ENCODE data around the gene PGLYRP4. TPM values are rescaled to one million over a fixed set of nuclear protein-coding genes. Genes with fewer than 3 reads are reported as not detected.

PGLYRP4 gene
- total RNA-seq, 1 donor from 2014 or later, result not detected

DNA sequence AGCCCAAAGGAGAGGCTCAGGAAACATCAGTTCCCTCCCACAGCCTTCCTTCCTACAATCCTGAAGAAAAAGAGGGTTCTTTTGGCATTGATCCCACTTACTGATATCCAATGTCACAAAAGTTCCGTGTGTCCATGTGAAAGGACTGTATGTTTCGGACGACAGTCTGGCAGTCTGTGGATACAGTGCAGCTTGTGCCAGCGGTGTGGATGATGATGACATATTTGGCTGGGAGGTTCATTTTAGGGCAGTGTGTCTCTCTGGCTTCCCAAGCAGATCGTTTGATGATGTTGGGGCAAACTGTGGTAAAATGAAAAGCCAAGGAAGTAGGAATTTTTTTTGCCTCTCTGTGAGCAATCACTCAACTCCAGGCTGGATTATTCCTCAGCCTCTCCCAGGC lies 46.3 kb downstream of the PGLYRP4 start:
- no peak for DNase-seq
- no peaks in the 10 kb centered on the region for H3K9me3 ChIP-seq
- no peaks in the 10 kb centered on the region for H3K4me1 ChIP-seq
- TF ChIP-seq, protein P1, sequence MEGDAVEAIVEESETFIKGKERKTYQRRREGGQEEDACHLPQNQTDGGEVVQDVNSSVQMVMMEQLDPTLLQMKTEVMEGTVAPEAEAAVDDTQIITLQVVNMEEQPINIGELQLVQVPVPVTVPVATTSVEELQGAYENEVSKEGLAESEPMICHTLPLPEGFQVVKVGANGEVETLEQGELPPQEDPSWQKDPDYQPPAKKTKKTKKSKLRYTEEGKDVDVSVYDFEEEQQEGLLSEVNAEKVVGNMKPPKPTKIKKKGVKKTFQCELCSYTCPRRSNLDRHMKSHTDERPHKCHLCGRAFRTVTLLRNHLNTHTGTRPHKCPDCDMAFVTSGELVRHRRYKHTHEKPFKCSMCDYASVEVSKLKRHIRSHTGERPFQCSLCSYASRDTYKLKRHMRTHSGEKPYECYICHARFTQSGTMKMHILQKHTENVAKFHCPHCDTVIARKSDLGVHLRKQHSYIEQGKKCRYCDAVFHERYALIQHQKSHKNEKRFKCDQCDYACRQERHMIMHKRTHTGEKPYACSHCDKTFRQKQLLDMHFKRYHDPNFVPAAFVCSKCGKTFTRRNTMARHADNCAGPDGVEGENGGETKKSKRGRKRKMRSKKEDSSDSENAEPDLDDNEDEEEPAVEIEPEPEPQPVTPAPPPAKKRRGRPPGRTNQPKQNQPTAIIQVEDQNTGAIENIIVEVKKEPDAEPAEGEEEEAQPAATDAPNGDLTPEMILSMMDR (IDR thresholded peaks at IDR 0.05), result no peak
- no peaks in the 10 kb centered on the region for H3K36me3 ChIP-seq
- intact Hi-C loops (cut with DNase I), result no loop called here
- no peak overlapping the region for H3K4me3 ChIP-seq
- no peak overlapping the region for H3K27ac ChIP-seq
- no peak for ATAC-seq
- H3K27me3 ChIP-seq, result no peaks in the 10 kb centered on the region

DNA sequence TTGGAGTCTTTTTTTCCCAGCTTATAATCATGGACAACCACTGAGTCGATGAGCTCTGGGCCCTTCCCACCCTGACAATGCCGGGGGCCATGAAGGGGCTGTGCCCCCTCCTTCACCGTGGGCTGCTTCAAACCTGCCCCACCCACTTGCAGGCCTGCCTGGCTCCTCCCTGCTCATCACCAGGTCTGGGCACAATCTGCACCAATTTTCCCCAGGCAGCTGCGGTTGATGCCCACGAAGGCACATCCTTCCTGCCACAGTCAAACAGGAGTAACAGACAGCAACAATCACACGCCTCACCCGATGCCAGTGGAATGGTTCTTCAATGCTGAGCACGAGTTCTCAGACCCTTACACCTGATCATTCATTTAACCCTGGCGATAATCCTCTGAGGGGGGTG lies 54.8 kb downstream of the PGLYRP4 start:
- DNase-seq (no peak), ATAC-seq (no peak)
- Histone ChIP-seq H3K4me3 (no peak overlapping the region), H3K4me1 (no peaks in the 10 kb centered on the region), H3K36me3 (no peaks in the 10 kb centered on the region), H3K27ac (no peak overlapping the region), H3K27me3 (peaks cover 3% of the 10 kb centered on the region), H3K9me3 (no peaks in the 10 kb centered on the region)
- intact Hi-C loops (cut with DNase I), result no loop called here
- TF ChIP-seq, protein P1 (IDR thresholded peaks at IDR 0.05), result no peak

DNA sequence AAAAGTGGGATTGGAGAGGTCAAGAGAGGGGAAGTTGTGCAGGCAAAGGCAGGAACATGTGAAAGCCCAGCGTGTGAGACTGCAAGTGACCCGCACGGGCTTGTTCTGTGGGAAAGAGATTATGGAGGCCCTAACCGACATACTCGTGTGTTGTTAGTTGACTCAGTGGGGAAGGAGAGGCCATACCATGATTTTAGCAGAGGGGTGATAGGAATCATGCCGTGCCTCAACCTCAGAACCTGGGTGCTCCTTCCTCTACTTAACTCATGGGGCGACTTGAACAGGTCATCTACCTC lies 55.2 kb downstream of the PGLYRP4 start:
- H3K9me3 ChIP-seq, result no peaks in the 10 kb centered on the region
- no peak overlapping the region for H3K4me3 ChIP-seq
- H3K27ac ChIP-seq, result no peak overlapping the region
- H3K4me1 ChIP-seq, result no peaks in the 10 kb centered on the region
- TF ChIP-seq, protein P1 (IDR thresholded peaks at IDR 0.05), result no peak
- intact Hi-C loops (cut with DNase I), result no loop called here
- H3K36me3 ChIP-seq, result no peaks in the 10 kb centered on the region
- H3K27me3 ChIP-seq, result peaks cover 3% of the 10 kb centered on the region
- ATAC-seq, result no peak
- no peak for DNase-seq

DNA sequence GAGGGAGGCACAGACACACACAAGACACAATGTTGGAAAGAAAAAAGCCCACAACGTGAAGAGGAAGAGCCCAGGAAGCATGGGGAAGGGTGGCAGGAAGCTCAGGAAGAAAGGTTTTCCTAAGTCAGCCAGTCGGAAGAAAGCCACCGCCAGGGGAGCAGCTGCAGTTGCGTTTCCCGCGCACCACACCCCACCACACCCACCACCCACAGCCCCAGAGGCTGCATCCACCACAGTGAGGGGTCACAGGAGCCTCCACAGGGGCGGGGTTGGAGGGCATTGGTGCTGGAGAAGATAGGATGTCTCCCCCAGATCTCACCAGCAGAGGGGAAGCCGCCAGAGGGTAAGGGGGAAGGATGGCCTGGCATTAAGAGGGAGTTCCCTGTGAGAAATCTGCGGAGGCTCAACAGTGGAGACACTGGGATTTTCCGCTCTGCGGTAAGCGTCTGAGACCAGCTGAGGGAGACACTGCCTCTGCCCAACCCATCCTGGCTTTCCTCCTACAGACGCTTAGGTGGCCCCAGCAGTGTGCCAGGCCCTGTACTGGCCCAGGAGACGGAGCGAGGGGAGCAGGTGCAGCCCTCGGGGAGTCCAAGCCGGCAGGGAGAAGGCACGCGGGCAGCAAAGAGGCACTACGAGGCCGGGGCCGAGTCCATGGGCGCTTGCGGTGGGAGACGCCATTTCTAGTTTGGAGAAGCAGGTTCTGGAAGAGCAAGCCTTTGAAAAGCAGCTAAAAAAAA lies 55.7 kb downstream of the PGLYRP4 start:
- ATAC-seq (no peak), DNase-seq (no peak)
- no peaks in the 10 kb centered on the region for H3K36me3 ChIP-seq
- intact Hi-C loops (cut with DNase I), result no loop called here
- peaks cover 3% of the 10 kb centered on the region for H3K27me3 ChIP-seq
- H3K9me3 ChIP-seq, result no peaks in the 10 kb centered on the region
- H3K27ac ChIP-seq, result no peak overlapping the region
- TF ChIP-seq, protein P1 (IDR thresholded peaks at IDR 0.05), result no peak
- H3K4me3 ChIP-seq, result no peak overlapping the region
- no peaks in the 10 kb centered on the region for H3K4me1 ChIP-seq

DNA sequence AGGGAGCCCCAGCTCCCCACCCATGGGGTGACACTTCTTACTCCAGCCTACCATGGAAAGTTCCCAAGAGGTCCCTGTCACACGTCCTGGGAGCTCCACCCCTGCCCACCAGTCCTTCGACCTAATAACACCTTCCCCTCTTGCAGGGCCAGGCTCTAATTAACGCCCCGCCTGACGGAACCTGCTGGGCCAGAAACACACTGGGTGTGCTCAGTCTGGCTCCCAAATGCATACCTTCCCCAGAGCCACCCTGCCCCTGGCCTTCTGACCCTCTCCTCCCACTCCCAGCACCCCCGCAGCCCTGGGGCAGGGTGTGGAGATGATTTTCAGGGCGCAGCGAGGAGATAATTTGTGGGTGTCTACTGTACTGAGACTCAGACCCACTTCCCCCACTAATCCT lies 56.5 kb downstream of the PGLYRP4 start:
- ATAC-seq, result no peak
- TF ChIP-seq, protein P1 (IDR thresholded peaks at IDR 0.05), result no peak
- Histone ChIP-seq H3K27ac (no peak overlapping the region), H3K36me3 (no peaks in the 10 kb centered on the region), H3K4me3 (no peak overlapping the region), H3K27me3 (peaks cover 3% of the 10 kb centered on the region), H3K9me3 (no peaks in the 10 kb centered on the region), H3K4me1 (no peaks in the 10 kb centered on the region)
- DNase-seq, result no peak
- intact Hi-C loops (cut with DNase I), result no loop called here

DNA sequence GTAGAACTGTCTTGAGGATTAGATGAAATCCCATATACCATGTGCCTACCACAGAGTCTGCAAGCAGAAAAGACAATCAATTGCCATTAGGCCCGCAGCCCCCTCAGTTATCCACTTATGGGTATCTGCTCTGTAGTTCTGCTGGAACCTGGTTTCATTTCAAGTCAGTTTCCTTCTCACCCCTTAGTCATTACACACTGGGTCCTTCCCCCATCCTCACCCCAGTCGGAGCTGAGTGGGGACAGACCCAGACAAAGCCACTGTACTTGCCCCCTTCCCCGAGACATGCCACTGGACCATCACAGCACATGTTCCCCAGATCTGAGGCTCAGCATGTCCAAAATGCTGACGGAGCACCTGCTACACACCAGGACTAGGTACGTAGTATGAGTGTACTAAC lies 57.1 kb downstream of the PGLYRP4 start:
- ATAC-seq, result no peak
- H3K36me3 ChIP-seq, result no peaks in the 10 kb centered on the region

More for the DNA sequence above, 57.1 kb downstream of the PGLYRP4 start:
- no peak for DNase-seq
- TF ChIP-seq, protein P1 (IDR thresholded peaks at IDR 0.05), result no peak
- Histone ChIP-seq H3K4me1 (no peaks in the 10 kb centered on the region), H3K4me3 (no peak overlapping the region), H3K27me3 (peaks cover 3% of the 10 kb centered on the region), H3K9me3 (no peaks in the 10 kb centered on the region), H3K27ac (no peak overlapping the region)
- intact Hi-C loops (cut with DNase I), result no loop called here
